Hippocampal formation (tissue), 2 donors: ENCODE data around the gene ELMO1.

Experiments used
- DNase-seq, 2 donors: peaks; one replicate each; lab custom pipeline; 2025; lab: John Stamatoyannopoulos, UW

The ELMO1 gene

DNA sequence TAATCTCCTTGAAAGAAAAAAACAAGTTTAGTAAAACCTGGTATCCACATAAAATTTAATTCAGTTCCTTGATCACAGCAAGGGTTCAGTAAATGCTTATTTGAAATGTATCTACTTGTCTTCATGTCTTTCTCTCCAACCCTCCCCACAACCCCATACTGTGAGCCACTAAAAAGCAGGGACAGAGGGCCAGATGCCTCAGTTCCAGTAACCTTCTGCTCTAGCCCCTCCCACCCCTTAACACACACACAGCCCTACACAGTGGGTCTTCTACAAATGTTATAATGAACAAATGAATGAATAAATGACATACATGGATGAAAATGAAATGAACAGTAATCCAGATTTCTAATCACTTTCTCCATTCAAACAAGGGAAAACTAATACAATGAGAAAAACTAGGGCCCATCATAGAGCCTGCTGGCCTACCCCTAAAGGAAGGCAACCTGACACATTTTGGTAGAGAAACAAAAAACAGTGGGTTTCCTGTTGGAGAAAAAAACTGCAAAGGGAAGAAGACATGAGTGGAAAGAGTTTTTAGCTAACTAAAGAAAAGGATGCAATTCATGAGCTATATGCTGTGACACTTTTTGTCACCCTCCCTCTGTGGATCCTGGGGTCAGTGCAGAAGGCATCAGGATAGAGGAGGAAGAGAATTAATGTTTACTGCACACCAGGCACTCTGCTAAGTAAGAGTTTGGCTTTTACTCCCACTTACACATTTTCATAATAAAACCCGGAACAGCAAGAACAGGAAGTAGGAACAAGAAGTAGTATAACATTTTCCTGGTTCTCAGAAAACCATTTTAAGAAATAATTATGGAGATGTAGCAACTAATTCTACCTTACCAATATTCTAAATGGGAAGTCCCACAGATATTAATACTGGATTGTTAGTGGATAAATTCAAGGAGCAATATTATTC lies 38.1 kb downstream of the ELMO1 start:
- no peak for DNase-seq

GRCh38 chr7:37409461-37409860 lies 39.2 kb downstream of the ELMO1 start:
- DNase-seq, result no peak

- no peak for DNase-seq
Observed at GRCh38 chr7:37408291-37409228, 40.1 kb downstream of the ELMO1 start.

GRCh38 chr7:37405603-37406122 lies 43.0 kb downstream of the ELMO1 start:
- no peak for DNase-seq

DNA sequence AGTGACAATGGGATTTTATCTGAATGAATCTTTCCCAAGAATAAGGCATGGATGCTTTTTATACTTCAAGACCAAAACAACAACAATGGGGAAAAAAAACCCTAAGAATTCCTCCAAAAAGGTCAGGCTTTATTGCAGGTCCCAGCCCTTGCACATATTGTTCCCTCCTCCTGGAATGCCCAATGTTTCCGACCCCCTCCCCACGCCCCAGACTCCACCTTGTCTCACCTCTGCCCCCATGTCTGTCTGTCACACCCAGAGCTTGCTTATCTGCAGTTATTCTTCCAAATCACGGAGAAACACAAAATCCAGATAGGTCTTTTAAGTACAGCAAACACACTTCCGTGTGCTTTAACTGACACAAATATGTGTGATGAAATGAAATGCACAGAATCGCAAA lies 43.5 kb downstream of the ELMO1 start:
- DNase-seq, result no peak

- DNase-seq, result no peak
Observed at GRCh38 chr7:37399876-37400421, 48.7 kb downstream of the ELMO1 start.

DNA sequence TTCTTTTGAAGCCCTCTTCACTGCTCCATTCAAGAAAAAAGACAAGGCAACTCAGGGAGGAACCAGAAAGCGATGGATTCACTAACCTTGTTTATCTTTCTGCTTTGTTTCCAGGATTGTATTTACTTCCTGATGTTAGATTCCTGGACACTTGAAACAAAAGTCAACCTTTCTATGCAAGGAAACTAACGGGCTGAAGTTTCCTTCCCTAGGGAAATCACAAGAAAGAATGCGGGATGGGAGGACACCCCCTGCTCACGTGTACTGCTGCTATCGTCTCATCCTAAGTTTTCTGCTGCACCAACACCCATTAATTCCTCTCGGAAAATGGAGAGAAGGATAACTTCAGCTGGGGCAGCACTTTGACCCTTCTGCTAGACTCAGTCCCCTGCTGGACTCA lies 50.3 kb downstream of the ELMO1 start:
- DNase-seq, result no peak

DNA sequence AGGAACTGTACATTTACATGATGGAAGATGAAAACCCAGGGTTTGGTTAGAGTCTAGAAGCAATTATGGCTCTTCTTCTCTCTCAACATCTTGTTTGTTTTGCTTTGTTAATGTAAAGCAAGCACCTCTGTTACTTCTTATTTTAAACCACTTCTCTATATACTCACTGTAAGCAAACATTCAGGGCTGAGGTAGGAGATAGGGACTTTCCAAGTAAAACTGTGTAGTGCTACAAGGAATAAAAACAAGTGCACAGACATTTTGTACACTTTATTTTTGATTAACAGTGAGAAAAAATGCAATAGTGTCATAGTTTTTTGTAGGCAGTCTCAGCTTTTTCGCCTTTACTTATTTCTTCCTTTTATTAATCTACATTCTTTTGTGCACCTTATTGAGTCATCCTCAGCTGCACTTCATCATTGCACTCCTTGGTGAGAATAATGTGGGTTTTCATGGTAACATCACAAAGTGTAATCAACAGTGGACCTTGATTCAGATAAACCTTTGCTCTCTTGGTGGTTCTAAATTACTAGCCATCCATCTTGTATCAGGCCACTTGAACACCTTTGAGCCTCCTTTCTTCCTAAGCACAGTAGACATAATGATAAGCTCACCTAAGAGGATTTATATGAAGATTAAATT lies 52.9 kb downstream of the ELMO1 start:
- DNase-seq, result no peak

DNA sequence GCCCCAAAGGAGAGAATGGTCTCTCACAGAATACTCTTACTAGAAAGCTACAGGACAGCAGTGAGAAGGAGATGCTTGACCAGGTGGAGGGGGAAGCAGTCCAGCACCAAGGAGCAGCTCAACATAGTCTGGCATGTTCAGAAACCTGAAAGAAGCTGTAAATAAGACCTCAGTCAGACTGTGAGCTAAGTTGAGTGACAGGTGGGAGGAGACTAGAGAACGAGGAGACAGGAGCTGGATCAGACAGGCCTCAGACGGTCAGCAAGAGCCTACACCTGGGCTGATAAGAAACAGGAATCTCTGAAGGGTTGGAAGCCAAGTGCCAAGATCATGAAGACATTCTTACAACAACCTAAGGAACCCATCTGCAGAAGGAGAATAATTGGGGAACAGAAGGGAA lies 54.5 kb downstream of the ELMO1 start:
- DNase-seq, result no peak

DNA sequence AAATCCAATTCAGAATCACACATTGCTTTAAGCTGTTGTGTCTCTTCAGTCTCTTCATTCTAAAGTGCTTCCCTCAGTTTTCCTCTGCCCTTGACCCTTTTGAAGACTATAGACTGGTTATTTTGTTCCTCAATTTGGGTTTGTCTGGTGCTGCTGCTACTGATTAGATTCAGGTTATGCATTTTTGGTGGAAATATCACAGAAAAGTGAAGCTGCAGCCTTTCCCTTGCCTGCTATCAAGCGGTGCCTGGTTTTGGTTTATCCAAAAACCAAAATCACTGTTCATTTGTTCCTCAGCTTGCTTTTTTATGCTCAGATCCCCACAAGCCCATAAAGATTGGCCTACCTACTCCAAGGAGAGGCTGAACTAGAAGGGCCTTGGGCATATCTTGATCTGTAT lies 55.2 kb downstream of the ELMO1 start:
- no peak for DNase-seq

DNA sequence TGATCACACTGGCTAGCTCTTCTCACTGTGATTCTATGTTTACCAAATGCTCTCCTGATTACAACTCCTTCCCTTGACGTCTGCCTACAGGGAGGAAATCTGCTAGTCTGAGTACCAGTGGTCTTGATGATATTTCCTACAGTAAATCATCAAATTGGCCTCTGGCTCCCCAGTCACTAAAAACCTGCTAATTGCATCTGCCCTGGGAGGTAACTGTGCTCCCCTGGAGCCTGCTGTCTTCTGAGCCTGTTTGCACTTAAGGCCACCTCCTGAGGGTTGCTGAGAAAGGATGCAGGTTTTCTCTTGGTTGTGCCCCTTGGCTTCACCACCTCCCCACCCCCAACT lies 56.0 kb downstream of the ELMO1 start:
- no peak for DNase-seq

DNA sequence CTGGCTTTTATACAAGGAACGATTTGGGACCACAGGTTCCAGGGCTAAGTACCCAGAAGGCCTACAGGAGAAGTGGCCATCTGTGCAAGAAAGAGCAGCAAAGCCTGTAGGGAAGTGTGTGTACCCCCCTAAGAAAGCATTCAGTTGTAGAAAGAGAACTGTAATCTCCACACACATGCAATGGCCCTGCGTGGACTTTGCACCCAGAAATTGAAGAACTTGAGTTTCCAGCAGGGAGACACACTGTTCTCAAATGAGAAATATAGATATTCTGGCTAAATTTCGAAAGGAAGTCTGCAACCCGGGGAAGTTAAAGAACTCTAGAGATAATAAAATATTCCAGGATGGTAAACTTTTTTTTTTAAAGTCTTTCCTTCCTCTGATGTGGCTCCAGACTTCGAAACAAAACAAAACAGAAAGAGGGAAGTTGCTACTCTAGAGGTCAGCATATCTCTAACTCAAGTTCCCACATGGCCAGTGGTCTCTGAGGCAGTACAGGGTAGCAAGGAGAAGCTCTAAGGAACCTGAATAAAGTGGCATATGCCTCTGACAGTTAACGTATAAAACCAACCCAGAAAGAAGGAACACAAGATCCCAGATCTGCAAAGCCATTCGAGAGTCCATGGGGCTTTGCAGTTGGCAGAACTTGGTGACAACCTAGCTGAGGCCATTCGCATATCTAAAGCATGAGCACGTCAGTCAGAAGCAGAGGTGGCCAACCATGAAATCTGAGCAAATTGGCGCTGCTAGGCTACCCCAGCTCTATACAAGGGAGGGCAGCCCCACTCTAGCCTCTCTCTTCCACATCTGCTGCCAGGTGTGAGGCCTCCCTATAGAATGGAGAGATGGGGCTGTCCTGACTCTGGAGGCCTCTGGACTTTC lies 56.6 kb downstream of the ELMO1 start:
- peak in 1 of 2 donors; percentile 12 for DNase-seq

GRCh38 chr7:37390114-37390513 lies 58.5 kb downstream of the ELMO1 start:
- no peak for DNase-seq

GRCh38 chr7:37388811-37389210 lies 59.9 kb downstream of the ELMO1 start:
- DNase-seq, result no peak

- no peak for DNase-seq
Observed at GRCh38 chr7:37385787-37386186, 62.9 kb downstream of the ELMO1 start.

DNA sequence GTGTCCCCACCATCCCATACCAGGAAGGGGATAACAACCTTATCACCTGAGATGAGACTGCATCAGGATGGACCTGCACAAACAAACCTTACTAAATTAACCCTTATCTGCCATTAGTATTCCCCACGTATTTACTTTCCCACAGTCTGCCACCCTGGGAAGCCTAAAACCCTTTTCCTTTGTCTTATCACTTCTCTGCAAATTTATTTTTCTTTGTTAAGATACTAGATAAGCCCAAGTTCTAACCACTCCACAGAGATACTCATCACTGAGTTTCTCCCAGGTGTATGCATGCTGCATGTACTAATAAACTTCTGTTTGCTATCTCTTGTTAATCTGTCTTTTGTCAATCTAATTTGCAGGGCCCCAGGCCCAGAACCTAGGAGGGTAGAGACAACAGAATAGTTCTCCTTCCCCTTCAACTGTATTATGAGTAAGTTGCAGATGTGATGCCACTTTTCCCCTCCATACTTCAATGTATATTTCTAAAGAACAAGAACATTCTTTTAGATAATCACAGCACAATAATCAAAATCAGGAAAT lies 66.0 kb downstream of the ELMO1 start:
- no peak for DNase-seq

- no peak for DNase-seq
Observed at GRCh38 chr7:37380831-37381230, 67.8 kb downstream of the ELMO1 start.

DNA sequence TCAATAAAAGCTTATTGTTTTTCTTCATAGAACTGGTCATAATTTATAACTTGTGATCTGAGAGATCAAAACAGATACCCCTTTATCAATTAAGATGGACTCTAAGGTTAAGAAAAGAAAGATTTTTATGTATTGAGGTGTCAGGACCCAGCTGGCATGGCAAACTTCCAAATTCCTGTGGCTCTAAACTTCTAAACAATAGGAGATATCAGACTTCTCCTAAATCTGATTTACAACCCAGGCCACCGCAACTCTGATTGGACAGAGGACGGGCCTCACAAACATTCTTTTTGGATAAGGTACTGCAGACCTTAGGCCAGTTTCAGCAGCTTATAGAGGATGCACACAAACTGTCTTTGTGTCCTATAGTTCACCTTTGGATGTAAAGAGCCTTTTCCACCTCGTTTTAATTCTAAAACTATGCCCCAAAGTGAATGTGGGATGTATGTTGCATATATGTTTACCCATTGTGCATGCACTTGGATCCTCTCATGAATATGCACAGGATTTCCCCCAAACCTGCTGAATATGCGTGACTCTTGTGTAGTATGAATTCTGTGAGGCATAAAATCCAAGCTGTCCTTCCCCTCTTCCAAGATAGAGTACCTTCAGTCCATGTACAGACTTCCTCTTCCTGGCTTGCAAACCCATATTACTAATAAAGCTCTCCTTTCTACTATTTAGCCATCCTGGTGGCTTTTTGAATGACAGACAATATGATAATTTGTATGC lies 69.0 kb downstream of the ELMO1 start:
- no peak for DNase-seq

GRCh38 chr7:37377231-37377630 lies 71.4 kb downstream of the ELMO1 start:
- DNase-seq, result no peak

GRCh38 chr7:37376386-37376785 lies 72.3 kb downstream of the ELMO1 start:
- no peak for DNase-seq
